Neuronal stem cell (in vitro differentiated cells): ENCODE measurements around the gene ACP3.
A peak's percentile ranks its signal among the peaks of the same experiment; 100 is the strongest.

Source experiments
- DNase-seq: peaks from one replicate; pipeline ENCODE4 v3.0.0-alpha.2; 2013; ENCODE audit warnings: low spot score
- H2AFZ ChIP-seq: one replicate; pipeline ENCODE4 v1.6.1; 2013; ENCODE audit warnings: mild to moderate bottlenecking, low read length, inconsistent platforms
- H2AK5ac ChIP-seq: 2 replicates; pipeline ENCODE4 v1.6.1; 2013; ENCODE audit warnings: low read depth, mild to moderate bottlenecking, inconsistent platforms, low read length, moderate library complexity, mixed read lengths
- H2BK120ac ChIP-seq: 2 replicates; pipeline ENCODE4 v1.6.1; 2013; ENCODE audit warnings: low read depth, mild to moderate bottlenecking, inconsistent platforms, low read length, moderate library complexity, mixed read lengths
- H2BK12ac ChIP-seq: one replicate; pipeline ENCODE4 v1.6.1; 2013; ENCODE audit warnings: low read length, inconsistent platforms
- H2BK15ac ChIP-seq: 2 replicates; pipeline ENCODE4 v1.6.1; 2013; ENCODE audit warnings: mild to moderate bottlenecking, low read length, inconsistent platforms, mixed read lengths
- H2BK5ac ChIP-seq: one replicate; pipeline ENCODE4 v1.6.1; 2013; ENCODE audit warnings: inconsistent platforms, mild to moderate bottlenecking, low read length, moderate library complexity
- H3K14ac ChIP-seq: one replicate; pipeline ENCODE4 v1.6.1; 2013; ENCODE audit warnings: low read length, inconsistent platforms
- H3K18ac ChIP-seq: 2 replicates; pipeline ENCODE4 v1.6.1; 2013; ENCODE audit warnings: low read length, inconsistent platforms
- H3K23ac ChIP-seq: 2 replicates; pipeline ENCODE4 v1.6.1; 2013; ENCODE audit warnings: low read depth, mild to moderate bottlenecking, mixed read lengths, low read length, inconsistent platforms; ENCODE audit not compliant: poor library complexity
- H3K27ac ChIP-seq: replicated peaks from 3 replicates; pipeline ENCODE4 v1.5.1; 2013; ENCODE audit warnings: low read length, inconsistent platforms
- H3K27me3 ChIP-seq, 3 experiments: 2 replicates each; pipeline ENCODE4 v1.6.1; 2013; ENCODE audit warnings: low read length in 3 of 3, mild to moderate bottlenecking in 2 of 3, inconsistent platforms in 1 of 3, low read depth in 1 of 3, mixed read lengths in 1 of 3, moderate library complexity in 1 of 3; ENCODE audit not compliant: control insufficient read depth in 3 of 3, insufficient read depth in 3 of 3
- H3K36me3 ChIP-seq, 2 donors: replicated peaks in 1 of 2; 2 replicates each; pipeline ENCODE4 v1.6.1; 2013; ENCODE audit warnings: low read length in 2 of 2; ENCODE audit not compliant: control insufficient read depth in 2 of 2, insufficient read depth in 2 of 2
- H3K4ac ChIP-seq: 2 replicates; pipeline ENCODE4 v1.6.1; 2013; ENCODE audit warnings: inconsistent platforms, mild to moderate bottlenecking, low read length, moderate library complexity
- H3K4me1 ChIP-seq, 2 donors: 1 replicate in 1 of 2; 2 replicates in 1 of 2; pipeline ENCODE4 v1.6.1; 2013; ENCODE audit warnings: low read length in 2 of 2, low read depth in 1 of 2; ENCODE audit not compliant: control insufficient read depth in 2 of 2, insufficient read depth in 1 of 2
- H3K4me2 ChIP-seq: one replicate; pipeline ENCODE4 v1.6.1; 2013; ENCODE audit warnings: mild to moderate bottlenecking, low read length, inconsistent platforms; ENCODE audit not compliant: insufficient read depth, poor library complexity, severe bottlenecking
- H3K4me3 ChIP-seq, 2 donors: 2 replicates each; pipeline ENCODE4 v1.5.1; 2013; ENCODE audit warnings: low read length in 2 of 2, mild to moderate bottlenecking in 2 of 2, inconsistent platforms in 1 of 2, moderate library complexity in 1 of 2
- H3K79me1 ChIP-seq: one replicate; pipeline ENCODE4 v1.6.1; 2013; ENCODE audit warnings: low read depth, mild to moderate bottlenecking, inconsistent platforms, low read length, moderate library complexity
- H3K9ac ChIP-seq: one replicate; pipeline ENCODE4 v1.6.1; 2013; ENCODE audit warnings: mild to moderate bottlenecking, low read depth, low read length, inconsistent platforms; ENCODE audit not compliant: poor library complexity
- H3K9me3 ChIP-seq, 2 donors: replicated peaks in 1 of 2; 2 replicates each; pipeline versions ENCODE3 to v1.6.1; 2013; ENCODE audit warnings: low read length in 2 of 2, mild to moderate bottlenecking in 2 of 2, inconsistent platforms in 1 of 2, low read depth in 1 of 2, mixed read lengths in 1 of 2, moderate library complexity in 1 of 2; ENCODE audit not compliant: control insufficient read depth in 2 of 2, insufficient read depth in 1 of 2
- H4K8ac ChIP-seq: one replicate; pipeline ENCODE4 v1.6.1; 2013; ENCODE audit warnings: low read depth, mild to moderate bottlenecking, inconsistent platforms, low read length, moderate library complexity
- H4K91ac ChIP-seq: one replicate; pipeline ENCODE4 v1.6.1; 2013; ENCODE audit warnings: low read length, low read depth, mild to moderate bottlenecking, inconsistent platforms; ENCODE audit not compliant: poor library complexity
- WGBS, 2 donors: extraction: QIAGEN DNeasy Blood & Tissue Kit; methylation state at CpG; one replicate each; pipeline ENCODE4 v1.1.7; 2013; ENCODE audit warnings: missing lambda C conversion rate in 2 of 2, mixed read lengths in 1 of 2; ENCODE audit not compliant: insufficient read length in 2 of 2, insufficient replicate concordance in 1 of 2; ENCODE audit errors: extremely low coverage in 2 of 2; 5-methylcytosine and 5-hydroxymethylcytosine counted together

ACP3 gene

GRCh38 chr3:132401255-132401654, 84.0 kb downstream of the ACP3 start:
- Histone ChIP-seq H2AK5ac (no peak overlapping the region), H2AFZ (no peak overlapping the region), H3K27ac (no peak overlapping the region), H2BK5ac (no peak overlapping the region), H3K4ac (no peak overlapping the region), H3K23ac (no peak overlapping the region), H3K27me3 (no peaks in the 10 kb centered on the region), H3K79me1 (no peaks in the 10 kb centered on the region), H2BK12ac (no peak overlapping the region), H3K4me2 (no peak overlapping the region), H4K91ac (no peak overlapping the region), H2BK15ac (no peak overlapping the region), H2BK120ac (no peak overlapping the region), H3K4me1 (no peaks in the 10 kb centered on the region), H3K14ac (no peak overlapping the region), H3K36me3 (no peaks in the 10 kb centered on the region), H3K9ac (no peak overlapping the region), H3K18ac (no peak overlapping the region), H3K4me3 (peak overlapping the region in 1 of 2 donors; percentile 60), H3K9me3 (no peaks in the 10 kb centered on the region), H4K8ac (no peak overlapping the region)
- no peak for DNase-seq
- WGBS, 2 donors = no CpG with 5 or more reads among the region's 13 CpGs

- Histone ChIP-seq H3K4ac (no peak overlapping the region), H2AK5ac (no peak overlapping the region), H3K79me1 (no peaks in the 10 kb centered on the region), H2BK120ac (no peak overlapping the region), H3K18ac (no peak overlapping the region), H2BK5ac (no peak overlapping the region), H4K91ac (no peak overlapping the region), H2BK12ac (no peak overlapping the region), H4K8ac (no peak overlapping the region), H3K9ac (no peak overlapping the region), H3K9me3 (no peaks in the 10 kb centered on the region), H2AFZ (no peak overlapping the region), H3K4me3 (no peak overlapping the region), H3K36me3 (no peaks in the 10 kb centered on the region), H2BK15ac (no peak overlapping the region), H3K27ac (no peak overlapping the region), H3K14ac (no peak overlapping the region), H3K23ac (no peak overlapping the region), H3K4me2 (no peak overlapping the region), H3K4me1 (no peaks in the 10 kb centered on the region), H3K27me3 (no peaks in the 10 kb centered on the region)
- DNase-seq = no peak
- no CpG with 5 or more reads among the region's 3 CpGs for WGBS, 2 donors
Measured at GRCh38 chr3:132404276-132404675, 87.1 kb downstream of the ACP3 start.

GRCh38 chr3:132405188-132405587, 88.0 kb downstream of the ACP3 start:
- Histone ChIP-seq H2BK5ac (no peak overlapping the region), H3K18ac (no peak overlapping the region), H2BK120ac (no peak overlapping the region), H3K9me3 (no peaks in the 10 kb centered on the region), H3K14ac (no peak overlapping the region), H2AK5ac (no peak overlapping the region), H3K4me2 (no peak overlapping the region), H3K27ac (no peak overlapping the region), H2AFZ (no peak overlapping the region), H3K4ac (no peak overlapping the region), H3K23ac (no peak overlapping the region), H3K27me3 (no peaks in the 10 kb centered on the region), H3K4me1 (no peaks in the 10 kb centered on the region), H2BK12ac (no peak overlapping the region), H4K8ac (no peak overlapping the region), H3K4me3 (no peak overlapping the region), H3K36me3 (no peaks in the 10 kb centered on the region), H4K91ac (no peak overlapping the region), H2BK15ac (no peak overlapping the region), H3K79me1 (no peaks in the 10 kb centered on the region), H3K9ac (no peak overlapping the region)
- WGBS, 2 donors = no CpG with 5 or more reads among the region's 1 CpG
- DNase-seq = no peak

GRCh38 chr3:132405609-132406299, 88.5 kb downstream of the ACP3 start:
- Histone ChIP-seq H3K14ac (no peak overlapping the region), H3K36me3 (no peaks in the 10 kb centered on the region), H2BK12ac (no peak overlapping the region), H2AK5ac (no peak overlapping the region), H3K18ac (no peak overlapping the region), H3K27ac (no peak overlapping the region), H4K91ac (no peak overlapping the region), H3K9me3 (no peaks in the 10 kb centered on the region), H3K4ac (no peak overlapping the region), H3K4me1 (no peaks in the 10 kb centered on the region), H3K4me2 (no peak overlapping the region), H2BK120ac (no peak overlapping the region), H3K27me3 (no peaks in the 10 kb centered on the region), H2BK5ac (no peak overlapping the region), H3K9ac (no peak overlapping the region), H2AFZ (no peak overlapping the region), H3K79me1 (no peaks in the 10 kb centered on the region), H2BK15ac (no peak overlapping the region), H3K23ac (no peak overlapping the region), H4K8ac (no peak overlapping the region), H3K4me3 (no peak overlapping the region)
- WGBS, 2 donors = no CpG with 5 or more reads among the region's 4 CpGs
- DNase-seq = no peak
